Sigmoid colon (tissue), 7 donors: ENCODE measurements around the gene PPP1R2. TPM values are rescaled to one million over a fixed set of nuclear protein-coding genes. Genes with fewer than 3 reads are reported as not detected.

Experiments
- DNase-seq: peaks from one replicate; pipeline ENCODE4 v3.0.0-alpha.2; 2019
- H3K27ac ChIP-seq, 4 donors: fragments of 200-600 bp; sonication (generic); one replicate each; pipeline ENCODE4 v1.5.1; 2016 to 2019; ENCODE audit warnings: mild to moderate bottlenecking in 1 of 4
- H3K27me3 ChIP-seq, 3 donors: fragments of 200-600 bp; sonication (generic); one replicate each; pipeline ENCODE4 v1.5.1; 2019; ENCODE audit warnings: mild to moderate bottlenecking in 1 of 3
- H3K36me3 ChIP-seq, 4 donors: fragments of 200-600 bp; sonication (generic); one replicate each; pipeline ENCODE4 v1.5.1; 2016 to 2019
- H3K4me1 ChIP-seq, 4 donors: fragments of 200-600 bp; sonication (generic); one replicate each; pipeline ENCODE4 v1.5.1; 2017 to 2019
- H3K4me3 ChIP-seq, 4 donors: fragments of 200-600 bp; sonication (generic); one replicate each; pipeline ENCODE4 v1.5.1; 2017 to 2019; ENCODE audit warnings: mild to moderate bottlenecking in 2 of 4, moderate library complexity in 1 of 4
- H3K9me3 ChIP-seq, 4 donors: fragments of 200-600 bp in 3 of 4; sonication (generic) in 3 of 4; one replicate each; pipeline versions ENCODE4 v1.5.1 to v1.6.1; 2013 to 2019
- CTCF ChIP-seq, 4 experiments: fragments of 450-650 bp in 3 of 4; fragments of 200-600 bp in 1 of 4; IDR thresholded peaks; one replicate each; pipeline ENCODE4 v1.5.1; 2016 to 2019; ENCODE audit warnings: antibody characterized with exemption in 4 of 4, mild to moderate bottlenecking in 3 of 4, moderate library complexity in 2 of 4
- EP300 ChIP-seq, 4 donors: sonication (generic); formaldehyde crosslinking; IDR thresholded peaks; one replicate each; pipeline ENCODE4 v1.6.1; 2017; ENCODE audit warnings: antibody characterized with exemption in 4 of 4
- POLR2A ChIP-seq, 2 donors: fragments of 450-650 bp; IDR thresholded peaks; one replicate each; pipeline ENCODE4 v1.6.1; 2016; ENCODE audit warnings: antibody characterized with exemption in 2 of 2, mild to moderate bottlenecking in 2 of 2, moderate library complexity in 2 of 2
- POLR2AphosphoS5 ChIP-seq, 4 donors: sonication (generic); formaldehyde crosslinking; IDR thresholded peaks; one replicate each; pipeline ENCODE4 v1.6.1; 2017; ENCODE audit warnings: antibody characterized with exemption in 4 of 4
- WGBS, 2 donors: extraction: QIAGEN DNeasy Blood & Tissue Kit; methylation state at CpG; one replicate each; pipeline ENCODE4 v1.1.7; 2013; 5-methylcytosine and 5-hydroxymethylcytosine counted together
- intact Hi-C: fragments of 100-400 bp; cut with DNase I; formaldehyde crosslinking; loops from one replicate; pipeline ENCODE4 v1.15.1; 2023
- polyA plus RNA-seq, 3 donors: library from polyadenylated mRNA; stranded (reverse); fragments of 200-250 nt; gene quantifications; one replicate each; pipeline ENCODE4 v1.2.3, GENCODE V29; 2013
- total RNA-seq, 4 donors: library from RNA; depleted of rRNA; stranded (reverse); fragments of >200 nt; gene quantifications; one replicate each; pipeline ENCODE4 v1.1.0, GENCODE V29; 2016
- donor health status: healthy with polysubstance abuse.
- donor health status: Bipolar disorder and iron deficiency.
- donor health status: healthy.

The PPP1R2 gene
- total and polyA plus RNA-seq, 7 donors: 30.6 to 126 (median 69.9) TPM

GRCh38 chr3:195539479-195539878 is 3.6 kb downstream of the PPP1R2 start:
- Histone ChIP-seq H3K9me3 (no peaks in the 10 kb centered on the region), H3K36me3 (no peaks in the 10 kb centered on the region), H3K27me3 (no peaks in the 10 kb centered on the region), H3K4me1 (peaks cover 0 to 60% (median 50%) of the 10 kb centered on the region in 4 donors), H3K4me3 (no peak overlapping the region), H3K27ac (no peak overlapping the region)
- TF ChIP-seq CTCF (IDR thresholded peaks at IDR 0.05) (no peak), EP300 (IDR thresholded peaks at IDR 0.05) (no peak), POLR2A (IDR thresholded peaks at IDR 0.05) (no peak), POLR2AphosphoS5 (IDR thresholded peaks at IDR 0.05) (no peak)
- intact Hi-C loops: no loop called here
- DNase-seq: no peak
- WGBS, 2 donors: 85 to 86% methylated on average over 5 of the region's 5 CpGs

GRCh38 chr3:195537995-195538394 is 5.1 kb downstream of the PPP1R2 start:
- H3K36me3 ChIP-seq: no peaks in the 10 kb centered on the region
- intact Hi-C loops: no loop called here
- 64 to 82% methylated on average over 2 of the region's 2 CpGs for WGBS, 2 donors
- H3K9me3 ChIP-seq: no peaks in the 10 kb centered on the region
- H3K4me1 ChIP-seq: peaks cover 0 to 63% (median 48%) of the 10 kb centered on the region in 4 donors
- TF ChIP-seq POLR2A (IDR thresholded peaks at IDR 0.05) (no peak), POLR2AphosphoS5 (IDR thresholded peaks at IDR 0.05) (no peak), EP300 (IDR thresholded peaks at IDR 0.05) (no peak), CTCF (IDR thresholded peaks at IDR 0.05) (no peak)
- no peak overlapping the region for H3K27ac ChIP-seq
- no peaks in the 10 kb centered on the region for H3K27me3 ChIP-seq
- DNase-seq: no peak
- H3K4me3 ChIP-seq: no peak overlapping the region

GRCh38 chr3:195535293-195535692 is 7.8 kb downstream of the PPP1R2 start:
- no peak for DNase-seq
- no peak overlapping the region for H3K4me3 ChIP-seq
- intact Hi-C loops: no loop called here
- no peaks in the 10 kb centered on the region for H3K9me3 ChIP-seq
- H3K36me3 ChIP-seq: no peaks in the 10 kb centered on the region
- no peak for TF ChIP-seq CTCF (IDR thresholded peaks at IDR 0.05)
- no peak for TF ChIP-seq POLR2A (IDR thresholded peaks at IDR 0.05)
- no peak for TF ChIP-seq EP300 (IDR thresholded peaks at IDR 0.05)
- TF ChIP-seq POLR2AphosphoS5 (IDR thresholded peaks at IDR 0.05): no peak
- peaks cover 0 to 56% (median 31%) of the 10 kb centered on the region in 4 donors for H3K4me1 ChIP-seq
- no peaks in the 10 kb centered on the region for H3K27me3 ChIP-seq
- H3K27ac ChIP-seq: no peak overlapping the region
- WGBS, 2 donors: 88 to 89% methylated on average over 5 of the region's 5 CpGs

- no peak for DNase-seq
- H3K27ac ChIP-seq: no peak overlapping the region
- TF ChIP-seq POLR2AphosphoS5 (IDR thresholded peaks at IDR 0.05) (no peak), CTCF (IDR thresholded peaks at IDR 0.05) (no peak), POLR2A (IDR thresholded peaks at IDR 0.05) (no peak), EP300 (IDR thresholded peaks at IDR 0.05) (no peak)
- H3K4me3 ChIP-seq: no peak overlapping the region
- peaks cover 0 to 31% (median 16%) of the 10 kb centered on the region in 4 donors for H3K4me1 ChIP-seq
- no peaks in the 10 kb centered on the region for H3K27me3 ChIP-seq
- 75 to 87% methylated on average over 7 of the region's 7 CpGs for WGBS, 2 donors
- intact Hi-C loops: no loop called here
- H3K36me3 ChIP-seq: peaks cover 0 to 6% (median 0%) of the 10 kb centered on the region in 4 donors
- no peaks in the 10 kb centered on the region for H3K9me3 ChIP-seq
Measured at GRCh38 chr3:195532834-195533233, 10.3 kb downstream of the PPP1R2 start.

- H3K4me3 ChIP-seq: no peak overlapping the region
- no peak overlapping the region for H3K27ac ChIP-seq
- H3K27me3 ChIP-seq: no peaks in the 10 kb centered on the region
- intact Hi-C loops: no loop called here
- WGBS, 2 donors: 62 to 63% methylated on average over 3 of the region's 3 CpGs
- TF ChIP-seq POLR2AphosphoS5 (IDR thresholded peaks at IDR 0.05): no peak
- TF ChIP-seq EP300 (IDR thresholded peaks at IDR 0.05): no peak
- TF ChIP-seq CTCF (IDR thresholded peaks at IDR 0.05): no peak
- no peak for TF ChIP-seq POLR2A (IDR thresholded peaks at IDR 0.05)
- no peaks in the 10 kb centered on the region for H3K9me3 ChIP-seq
- DNase-seq: no peak
- peaks cover 0 to 28% (median 16%) of the 10 kb centered on the region in 4 donors for H3K4me1 ChIP-seq
- peaks cover 0 to 10% (median 0%) of the 10 kb centered on the region in 4 donors for H3K36me3 ChIP-seq
Measured at GRCh38 chr3:195532345-195532744, 10.8 kb downstream of the PPP1R2 start.
